AG09309 (cell line): ENCODE data around the gene MAGEC1.

ENCODE experiments used
- DNase-seq: peaks from one replicate; pipeline ENCODE4 v3.0.0-alpha.2; 2010; ENCODE audit warnings: low read depth
- H3K4me3 ChIP-seq: 2 replicates; pipeline ENCODE4 v1.5.1; 2011; ENCODE audit warnings: mild to moderate bottlenecking, low read depth, low read length, moderate library complexity; ENCODE audit not compliant: control insufficient read depth
- TF ChIP-seq, protein P1 (sequence below): IDR thresholded peaks from 2 replicates; pipeline ENCODE4 v1.5.1; 2011; ENCODE audit warnings: mild to moderate bottlenecking, low read depth, low read length, inconsistent platforms; ENCODE audit not compliant: insufficient read depth, control insufficient read depth; ENCODE audit errors: missing control alignments

MAGEC1 gene

DNA sequence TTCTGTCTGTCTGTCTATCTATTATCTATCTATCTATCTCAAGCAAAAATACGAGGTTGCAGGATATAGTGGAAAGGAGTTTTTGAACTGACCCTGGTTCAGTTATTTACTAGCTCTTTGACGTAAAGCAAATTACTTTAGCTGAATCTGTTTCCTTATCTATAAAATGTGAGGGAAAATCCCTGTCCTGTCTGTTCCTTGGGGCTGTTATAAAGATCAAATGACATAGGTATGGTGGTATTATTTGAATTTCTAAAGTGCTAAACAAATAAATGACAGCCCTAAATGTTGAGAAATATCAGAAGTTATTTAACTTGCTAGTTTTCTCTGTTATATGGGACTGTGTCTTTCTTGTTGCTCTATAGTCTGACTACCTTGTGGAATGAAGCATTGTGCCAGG is 55.0 kb downstream of the MAGEC1 start:
- no peak overlapping the region for H3K4me3 ChIP-seq
- TF ChIP-seq, protein P1, sequence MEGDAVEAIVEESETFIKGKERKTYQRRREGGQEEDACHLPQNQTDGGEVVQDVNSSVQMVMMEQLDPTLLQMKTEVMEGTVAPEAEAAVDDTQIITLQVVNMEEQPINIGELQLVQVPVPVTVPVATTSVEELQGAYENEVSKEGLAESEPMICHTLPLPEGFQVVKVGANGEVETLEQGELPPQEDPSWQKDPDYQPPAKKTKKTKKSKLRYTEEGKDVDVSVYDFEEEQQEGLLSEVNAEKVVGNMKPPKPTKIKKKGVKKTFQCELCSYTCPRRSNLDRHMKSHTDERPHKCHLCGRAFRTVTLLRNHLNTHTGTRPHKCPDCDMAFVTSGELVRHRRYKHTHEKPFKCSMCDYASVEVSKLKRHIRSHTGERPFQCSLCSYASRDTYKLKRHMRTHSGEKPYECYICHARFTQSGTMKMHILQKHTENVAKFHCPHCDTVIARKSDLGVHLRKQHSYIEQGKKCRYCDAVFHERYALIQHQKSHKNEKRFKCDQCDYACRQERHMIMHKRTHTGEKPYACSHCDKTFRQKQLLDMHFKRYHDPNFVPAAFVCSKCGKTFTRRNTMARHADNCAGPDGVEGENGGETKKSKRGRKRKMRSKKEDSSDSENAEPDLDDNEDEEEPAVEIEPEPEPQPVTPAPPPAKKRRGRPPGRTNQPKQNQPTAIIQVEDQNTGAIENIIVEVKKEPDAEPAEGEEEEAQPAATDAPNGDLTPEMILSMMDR, result no peak
- no peak for DNase-seq
